ENCODE results near the gene WDR48.

GRCh38 chr3:39019299-39019698 is 32.5 kb upstream of the WDR48 start:
- TF ChIP-seq CTCF (conservative IDR thresholded peaks at IDR 0.05; ENCODE audit: low read depth, low read length) = no peak
- no peak for TF ChIP-seq EZH2 (IDR thresholded peaks at IDR 0.05; ENCODE audit: borderline replicate concordance, low read depth, low read length, poor library complexity, severe bottlenecking)
